Gastrocnemius medialis (tissue), 4 donors: ENCODE measurements around the gene POLR3A.

Source experiments
- POLR2A ChIP-seq, 2 donors: fragments of 450-650 bp; IDR thresholded peaks; one replicate each; pipeline ENCODE4 v1.6.1; 2017; ENCODE audit warnings: antibody characterized with exemption in 2 of 2, mild to moderate bottlenecking in 2 of 2, moderate library complexity in 2 of 2
- TF ChIP-seq, protein P1 (sequence below), 5 experiments: fragments of 450-650 bp in 3 of 5; fragments of 200-600 bp in 2 of 5; sonication (generic) in 2 of 5; IDR thresholded peaks in 4 of 5; conservative IDR thresholded peaks in 1 of 5; 1 replicate in 4 of 5; 2 replicates in 1 of 5; pipeline ENCODE4 v1.5.1; 2016 to 2019; ENCODE audit warnings: antibody characterized with exemption in 5 of 5, mild to moderate bottlenecking in 3 of 5, moderate library complexity in 3 of 5

GRCh38 chr10:78071140-78071856, 42.0 kb upstream of the POLR3A start:
- TF ChIP-seq, protein P1, sequence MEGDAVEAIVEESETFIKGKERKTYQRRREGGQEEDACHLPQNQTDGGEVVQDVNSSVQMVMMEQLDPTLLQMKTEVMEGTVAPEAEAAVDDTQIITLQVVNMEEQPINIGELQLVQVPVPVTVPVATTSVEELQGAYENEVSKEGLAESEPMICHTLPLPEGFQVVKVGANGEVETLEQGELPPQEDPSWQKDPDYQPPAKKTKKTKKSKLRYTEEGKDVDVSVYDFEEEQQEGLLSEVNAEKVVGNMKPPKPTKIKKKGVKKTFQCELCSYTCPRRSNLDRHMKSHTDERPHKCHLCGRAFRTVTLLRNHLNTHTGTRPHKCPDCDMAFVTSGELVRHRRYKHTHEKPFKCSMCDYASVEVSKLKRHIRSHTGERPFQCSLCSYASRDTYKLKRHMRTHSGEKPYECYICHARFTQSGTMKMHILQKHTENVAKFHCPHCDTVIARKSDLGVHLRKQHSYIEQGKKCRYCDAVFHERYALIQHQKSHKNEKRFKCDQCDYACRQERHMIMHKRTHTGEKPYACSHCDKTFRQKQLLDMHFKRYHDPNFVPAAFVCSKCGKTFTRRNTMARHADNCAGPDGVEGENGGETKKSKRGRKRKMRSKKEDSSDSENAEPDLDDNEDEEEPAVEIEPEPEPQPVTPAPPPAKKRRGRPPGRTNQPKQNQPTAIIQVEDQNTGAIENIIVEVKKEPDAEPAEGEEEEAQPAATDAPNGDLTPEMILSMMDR (IDR thresholded peaks at IDR 0.05 in 4 of 5, conservative IDR thresholded peaks at IDR 0.05 in 1 of 5) = no peak
- no peak for TF ChIP-seq POLR2A (IDR thresholded peaks at IDR 0.05)
